ENCODE results near the gene IER2. TPM values are rescaled to one million over a fixed set of nuclear protein-coding genes. Genes with fewer than 3 reads are reported as not detected.

IER2 gene
- polyA plus RNA-seq, 1 donor from 2014 or later, result 23.3 TPM

GRCh38 chr19:13112555-13112954 lies 37.7 kb upstream of the IER2 start:
- Histone ChIP-seq H3K4me3 (ENCODE audit: low read length) (no peak overlapping the region), H2AFZ (ENCODE audit: low read depth, low read length) (no peak overlapping the region), H3K9me3 (ENCODE audit: low read length) (no peaks in the 10 kb centered on the region), H3K9ac (ENCODE audit: low read length) (no peak overlapping the region), H4K20me1 (ENCODE audit: insufficient read depth) (no peaks in the 10 kb centered on the region), H3K27me3 (ENCODE audit: insufficient read depth, low read depth, low read length) (no peaks in the 10 kb centered on the region), H3F3A (ENCODE audit: insufficient read depth, low read length, poor library complexity, severe bottlenecking) (no peaks in the 10 kb centered on the region), H3K4me2 (ENCODE audit: low read length) (no peak overlapping the region), H3K79me2 (replicated peaks; ENCODE audit: insufficient read depth, low read length) (peaks cover 8% of the 10 kb centered on the region), H3K27ac (ENCODE audit: low read length) (no peak overlapping the region), H3K36me3 (ENCODE audit: insufficient read depth, low read length) (no peaks in the 10 kb centered on the region), H3K9me2 (ENCODE audit: insufficient read depth, low read length) (no peaks in the 10 kb centered on the region)
- TF ChIP-seq SMC3 (conservative IDR thresholded peaks at IDR 0.05; ENCODE audit: poor library complexity) (no peak), EZH2 (IDR thresholded peaks at IDR 0.05; ENCODE audit: borderline replicate concordance, insufficient read depth, low read length, poor library complexity, severe bottlenecking) (no peak), REST (IDR thresholded peaks at IDR 0.05; ENCODE audit: borderline replicate concordance) (no peak), TAF1 (IDR thresholded peaks at IDR 0.05; ENCODE audit: low read depth) (no peak)

DNA sequence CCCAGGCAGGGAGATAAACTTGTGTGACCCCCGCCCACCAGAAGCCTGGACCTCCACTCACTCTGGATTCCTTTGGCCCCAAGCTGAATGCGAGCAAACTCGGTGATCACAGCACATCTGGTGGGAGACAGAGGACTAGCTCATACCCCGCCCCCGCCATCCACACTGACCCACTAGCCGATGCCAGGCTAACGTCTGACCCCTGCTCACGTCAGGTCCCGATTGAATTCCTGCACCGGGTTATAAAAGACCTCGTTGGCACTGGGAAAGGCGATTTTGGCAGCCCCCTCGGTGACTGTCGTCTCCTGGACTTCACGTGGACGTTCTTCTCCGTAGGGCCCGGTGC lies 34.3 kb upstream of the IER2 start:
- peaks cover 34% of the 10 kb centered on the region for H3K79me2 ChIP-seq (replicated peaks; ENCODE audit: insufficient read depth, low read length)
- TF ChIP-seq CTCF (IDR thresholded peaks at IDR 0.05; ENCODE audit: poor library complexity, severe bottlenecking), result no peak
- no peak for TF ChIP-seq EZH2 (IDR thresholded peaks at IDR 0.05; ENCODE audit: borderline replicate concordance, insufficient read depth, low read length, poor library complexity, severe bottlenecking)
- TF ChIP-seq SMC3 (conservative IDR thresholded peaks at IDR 0.05; ENCODE audit: poor library complexity), result no peak
- peak overlapping the region; percentile 63 for H2AFZ ChIP-seq (ENCODE audit: low read depth, low read length)

GRCh38 chr19:13116282-13117175 lies 33.7 kb upstream of the IER2 start, which contains the start of gene TRMT1:
TRMT1 (minus strand) TSS chr19:13116740; CDS start chr19:13116399, 341 bp downstream.
- H4K20me1 ChIP-seq (ENCODE audit: insufficient read depth), result no peaks in the 10 kb centered on the region
- no peaks in the 10 kb centered on the region for H3K36me3 ChIP-seq (ENCODE audit: insufficient read depth, low read length)
- H3K27me3 ChIP-seq (ENCODE audit: insufficient read depth, low read depth, low read length), result no peaks in the 10 kb centered on the region
- H3K79me2 ChIP-seq (replicated peaks; ENCODE audit: insufficient read depth, low read length), result peaks cover 38% of the 10 kb centered on the region
- no peaks in the 10 kb centered on the region for H3F3A ChIP-seq (ENCODE audit: insufficient read depth, low read length, poor library complexity, severe bottlenecking)
- H3K9me3 ChIP-seq (ENCODE audit: low read length), result no peaks in the 10 kb centered on the region
- peak within 1 kb of the TSS; percentile 15 for H3K27ac ChIP-seq (ENCODE audit: low read length)
- peak within 1 kb of the TSS; percentile 78 for H3K4me2 ChIP-seq (ENCODE audit: low read length)
- H2AFZ ChIP-seq (ENCODE audit: low read depth, low read length), result peak within 1 kb of the TSS; percentile 63
- H3K4me3 ChIP-seq (ENCODE audit: low read length), result peak within 1 kb of the TSS; percentile 94
- H3K9ac ChIP-seq (ENCODE audit: low read length), result peak within 1 kb of the TSS; percentile 74
- TF ChIP-seq EP300 (conservative IDR thresholded peaks at IDR 0.05; ENCODE audit: poor library complexity, severe bottlenecking) (peak; percentile 50), MXI1 (conservative IDR thresholded peaks at IDR 0.05; ENCODE audit: poor library complexity, severe bottlenecking) (peak; percentile 100), POLR2AphosphoS5 (IDR thresholded peaks at IDR 0.05) (peak; percentile 77), TAF1 (IDR thresholded peaks at IDR 0.05; ENCODE audit: low read depth) (no peak), REST (IDR thresholded peaks at IDR 0.05; ENCODE audit: borderline replicate concordance) (peak; percentile 57)
- no peaks in the 10 kb centered on the region for H3K9me2 ChIP-seq (ENCODE audit: insufficient read depth, low read length)

More for the DNA sequence above, 34.3 kb upstream of the IER2 start:
- H3K4me2 ChIP-seq (ENCODE audit: low read length), result peak overlapping the region; percentile 78
- no peaks in the 10 kb centered on the region for H3K9me3 ChIP-seq (ENCODE audit: low read length)
- no peaks in the 10 kb centered on the region for H3K9me2 ChIP-seq (ENCODE audit: insufficient read depth, low read length)
- peak overlapping the region; percentile 15 for H3K27ac ChIP-seq (ENCODE audit: low read length)
- H3K4me3 ChIP-seq (ENCODE audit: low read length), result peak overlapping the region; percentile 94
- H3K36me3 ChIP-seq (ENCODE audit: insufficient read depth, low read length), result no peaks in the 10 kb centered on the region
- H3F3A ChIP-seq (ENCODE audit: insufficient read depth, low read length, poor library complexity, severe bottlenecking), result no peaks in the 10 kb centered on the region
- peak overlapping the region; percentile 74 for H3K9ac ChIP-seq (ENCODE audit: low read length)
- H4K20me1 ChIP-seq (ENCODE audit: insufficient read depth), result no peaks in the 10 kb centered on the region
- no peaks in the 10 kb centered on the region for H3K27me3 ChIP-seq (ENCODE audit: insufficient read depth, low read depth, low read length)
